Measurements from ENCODE around the gene SLC38A8.

The SLC38A8 gene

GRCh38 chr16:84031556-84031955 lies 11.0 kb downstream of the SLC38A8 start:
- DNase-seq (ENCODE audit: low read depth), result no peak

- DNase-seq (ENCODE audit: low read depth), result no peak
These were observed 13.1 kb downstream of the SLC38A8 start for GRCh38 chr16:84029297-84030047.

- no peak for DNase-seq (ENCODE audit: low read depth)
These were observed 15.0 kb downstream of the SLC38A8 start for GRCh38 chr16:84027625-84028024.

DNA sequence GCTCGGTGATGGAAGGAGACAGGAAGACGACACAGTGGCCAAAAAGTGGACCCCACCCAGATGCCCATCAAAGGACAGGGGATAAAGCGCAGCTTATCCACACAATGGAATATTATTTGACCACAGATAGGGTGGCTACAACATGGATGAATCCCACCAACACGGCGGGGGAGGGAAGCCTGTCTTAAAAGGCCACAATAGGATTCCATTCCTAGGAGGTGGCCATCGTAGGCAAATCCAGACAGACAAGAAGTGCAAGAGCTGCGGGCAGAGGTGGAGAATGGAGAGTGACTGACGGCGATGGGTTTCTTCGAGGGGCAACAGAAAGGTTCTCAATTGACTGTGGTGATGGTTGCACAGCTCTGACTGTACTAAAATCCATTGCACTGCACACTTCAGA lies 16.0 kb downstream of the SLC38A8 start:
- DNase-seq (ENCODE audit: low read depth), result no peak

DNA sequence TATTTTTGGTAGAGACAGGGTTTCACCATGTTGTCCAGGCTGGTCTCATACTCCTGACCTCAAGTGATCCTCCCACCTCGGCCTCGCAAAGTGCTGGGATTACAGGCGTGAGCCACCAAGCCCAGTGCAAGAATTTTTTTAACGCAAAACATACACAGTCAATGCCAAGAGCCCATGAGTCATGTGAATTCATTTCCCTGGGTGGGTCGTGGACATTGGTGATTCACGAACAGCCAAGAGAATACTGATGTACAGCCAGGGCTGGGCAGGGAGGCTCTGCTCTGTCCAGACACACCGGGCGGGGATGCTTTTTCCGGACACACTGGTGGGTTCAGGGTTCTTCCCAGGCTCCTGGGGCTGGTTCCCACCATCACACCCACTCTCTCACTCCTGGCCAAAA lies 17.7 kb downstream of the SLC38A8 start:
- DNase-seq (ENCODE audit: low read depth), result no peak

DNA sequence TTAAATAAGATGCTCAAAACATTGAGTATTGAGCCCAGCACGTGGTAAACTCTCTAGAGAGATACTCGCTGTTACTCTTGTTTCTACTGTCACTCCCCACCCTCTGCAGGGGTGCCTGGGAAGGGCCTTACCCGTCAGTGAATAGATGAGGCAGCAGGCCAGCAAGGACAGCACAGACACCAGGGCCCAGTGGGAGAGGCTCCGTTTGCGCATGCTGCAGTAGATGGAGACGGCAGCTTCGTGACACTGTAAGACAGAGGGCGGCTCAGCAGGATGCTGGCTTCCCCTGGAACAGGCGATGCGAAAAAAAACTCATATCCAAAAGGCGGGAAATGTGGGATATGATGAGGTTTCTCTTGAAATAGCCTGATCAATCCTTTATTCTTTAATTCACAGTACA lies 20.0 kb downstream of the SLC38A8 start:
- no peak for DNase-seq (ENCODE audit: low read depth)

DNA sequence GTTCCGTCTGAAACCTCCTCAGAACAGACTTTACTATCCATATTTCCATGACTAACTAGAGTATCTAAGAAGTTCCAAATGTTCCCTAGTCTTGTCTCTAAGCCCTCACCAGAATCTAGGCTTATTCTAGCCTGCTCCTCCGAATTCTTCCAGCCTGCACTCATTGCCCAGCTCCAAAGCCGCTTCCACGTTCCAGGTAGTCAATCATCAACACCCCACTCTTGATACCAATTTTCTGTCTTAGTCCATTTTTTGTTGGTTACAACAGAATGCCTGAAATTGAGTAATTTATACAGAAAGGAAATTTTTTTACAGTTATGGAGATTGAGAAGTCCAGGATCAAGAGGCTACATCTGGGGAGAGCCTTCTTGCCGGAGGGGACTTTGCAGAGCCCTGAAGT lies 21.1 kb downstream of the SLC38A8 start:
- DNase-seq (ENCODE audit: low read depth), result no peak

DNA sequence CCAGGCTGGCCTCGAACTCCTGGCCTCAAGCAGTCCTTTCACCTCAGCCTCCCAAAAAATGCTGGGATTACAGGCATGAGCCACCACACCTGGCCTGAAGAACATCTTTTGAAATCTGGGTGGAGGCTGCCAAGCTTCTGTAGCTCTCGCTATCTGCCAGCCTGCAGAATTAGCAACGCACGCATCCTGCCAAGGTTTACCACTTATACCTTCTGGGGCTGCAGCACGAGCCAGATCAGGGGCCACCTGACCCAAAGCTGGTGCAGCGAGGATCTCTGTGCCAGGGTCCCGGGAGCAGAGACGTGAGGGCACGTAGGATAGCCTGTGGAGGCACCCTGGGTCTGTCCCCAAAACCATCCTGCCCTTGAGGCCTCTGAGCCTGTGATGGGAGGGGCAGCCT lies 22.2 kb downstream of the SLC38A8 start:
- no peak for DNase-seq (ENCODE audit: low read depth)

DNA sequence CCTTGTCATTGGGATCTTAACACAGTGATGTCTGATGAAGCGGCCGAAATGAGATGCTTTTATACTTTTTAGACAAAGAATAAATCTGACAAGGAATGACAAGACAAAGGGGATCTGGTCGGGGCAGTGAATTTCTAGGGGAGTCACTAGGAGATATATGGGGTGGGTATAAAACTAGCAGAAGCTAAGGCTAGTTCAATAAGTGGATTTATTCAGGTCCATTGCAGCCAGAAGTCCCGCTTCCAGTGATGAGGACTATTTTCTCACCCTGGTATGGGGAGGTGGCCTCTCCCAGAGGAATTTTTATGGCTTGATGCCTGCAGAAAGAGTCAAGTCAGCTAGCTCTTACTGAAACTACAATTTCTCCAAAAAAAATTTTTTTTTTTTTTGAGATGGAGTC lies 23.9 kb downstream of the SLC38A8 start:
- DNase-seq (ENCODE audit: low read depth), result no peak

- DNase-seq (ENCODE audit: low read depth), result no peak
These were observed 26.1 kb downstream of the SLC38A8 start for GRCh38 chr16:84016477-84016876.

DNA sequence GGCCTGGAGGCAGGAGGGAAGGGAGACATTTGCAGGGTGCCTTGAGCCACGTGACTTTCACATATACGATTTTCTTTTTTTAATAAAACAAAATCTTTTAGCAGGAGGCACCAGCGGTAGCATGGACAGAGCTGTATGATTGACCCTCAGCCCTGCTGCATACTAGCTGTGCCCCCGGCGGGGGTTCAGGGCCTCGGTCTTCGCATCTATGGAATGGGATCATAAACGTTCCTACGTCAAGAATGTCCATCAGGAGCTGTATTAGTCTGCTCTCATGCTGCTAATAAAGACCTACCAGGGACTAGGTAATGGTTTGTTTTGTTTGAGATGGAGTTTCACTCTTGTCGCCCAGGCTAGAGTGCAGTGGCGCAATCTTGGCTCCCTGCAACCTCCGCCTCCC lies 27.2 kb downstream of the SLC38A8 start:
- no peak for DNase-seq (ENCODE audit: low read depth)

GRCh38 chr16:84014570-84015327 lies 27.8 kb downstream of the SLC38A8 start:
- DNase-seq (ENCODE audit: low read depth), result no peak

- no peak for DNase-seq (ENCODE audit: low read depth)
These were observed 28.6 kb downstream of the SLC38A8 start for GRCh38 chr16:84013787-84014569.

- DNase-seq (ENCODE audit: low read depth), result no peak
These were observed 33.3 kb downstream of the SLC38A8 start for GRCh38 chr16:84009282-84009681.

- no peak for DNase-seq (ENCODE audit: low read depth)
These were observed 34.6 kb downstream of the SLC38A8 start for GRCh38 chr16:84007965-84008364.

DNA sequence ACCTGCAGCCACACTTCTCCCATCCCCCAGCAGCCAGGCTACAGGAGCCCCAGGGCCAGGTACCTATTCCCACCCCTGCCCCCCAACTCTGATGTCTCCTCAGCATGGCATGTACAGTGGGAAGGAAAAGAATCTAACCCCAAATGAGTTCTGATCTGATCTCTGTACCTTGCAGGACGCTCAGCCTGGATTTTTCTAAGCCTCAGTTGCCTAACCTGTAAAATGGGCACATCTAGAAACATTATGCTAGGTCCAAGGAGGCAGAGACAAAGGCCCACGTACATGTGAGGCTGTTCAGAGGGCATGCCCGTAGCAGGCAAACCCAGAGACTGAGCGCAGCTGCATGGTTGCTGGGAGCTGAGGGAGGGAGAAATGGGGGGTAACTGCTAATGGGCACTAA lies 35.1 kb downstream of the SLC38A8 start:
- no peak for DNase-seq (ENCODE audit: low read depth)

- DNase-seq (ENCODE audit: low read depth), result no peak
These were observed 37.2 kb downstream of the SLC38A8 start for GRCh38 chr16:84005391-84005790.

DNA sequence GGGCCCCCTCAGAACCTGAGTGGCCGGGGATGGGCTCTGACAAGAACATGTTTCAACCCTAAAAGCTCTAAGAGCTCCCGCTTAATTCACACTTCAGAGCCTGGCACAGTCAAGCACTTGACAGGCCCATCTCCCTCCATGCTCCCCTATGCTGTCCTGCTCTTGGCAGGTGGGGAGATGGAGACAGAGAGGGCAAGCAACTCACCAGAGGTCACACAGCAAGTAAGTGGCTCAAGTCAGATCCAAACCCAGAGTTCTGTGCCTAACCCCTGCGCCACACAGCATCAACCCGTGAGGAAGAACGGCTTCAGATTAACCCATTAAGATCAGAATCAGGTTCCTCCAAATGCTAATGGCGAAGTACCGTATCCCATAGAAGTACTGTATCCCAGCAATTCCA lies 38.2 kb downstream of the SLC38A8 start:
- no peak for DNase-seq (ENCODE audit: low read depth)

- no peak for DNase-seq (ENCODE audit: low read depth)
These were observed 39.6 kb downstream of the SLC38A8 start for GRCh38 chr16:84003038-84003437.

DNA sequence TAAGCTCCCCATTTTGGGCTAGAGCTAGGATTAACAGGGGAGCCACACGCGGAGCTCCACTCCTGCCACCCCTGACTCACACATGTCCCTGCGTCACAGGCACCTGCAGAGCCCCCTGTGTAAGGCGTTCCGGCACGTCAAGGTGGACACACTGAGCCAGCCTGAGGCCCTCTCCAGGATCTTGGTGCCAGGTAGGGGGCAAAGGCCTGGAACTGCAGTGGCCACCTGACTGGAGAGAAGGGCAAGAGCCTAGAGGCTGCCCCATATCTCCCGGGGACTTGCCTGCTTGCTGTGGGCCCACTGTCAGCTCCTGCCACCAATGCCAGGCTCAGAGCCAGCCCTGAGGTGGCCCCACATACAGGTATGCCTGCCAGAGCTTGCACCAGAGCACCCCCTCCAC lies 40.9 kb downstream of the SLC38A8 start:
- no peak for DNase-seq (ENCODE audit: low read depth)

DNA sequence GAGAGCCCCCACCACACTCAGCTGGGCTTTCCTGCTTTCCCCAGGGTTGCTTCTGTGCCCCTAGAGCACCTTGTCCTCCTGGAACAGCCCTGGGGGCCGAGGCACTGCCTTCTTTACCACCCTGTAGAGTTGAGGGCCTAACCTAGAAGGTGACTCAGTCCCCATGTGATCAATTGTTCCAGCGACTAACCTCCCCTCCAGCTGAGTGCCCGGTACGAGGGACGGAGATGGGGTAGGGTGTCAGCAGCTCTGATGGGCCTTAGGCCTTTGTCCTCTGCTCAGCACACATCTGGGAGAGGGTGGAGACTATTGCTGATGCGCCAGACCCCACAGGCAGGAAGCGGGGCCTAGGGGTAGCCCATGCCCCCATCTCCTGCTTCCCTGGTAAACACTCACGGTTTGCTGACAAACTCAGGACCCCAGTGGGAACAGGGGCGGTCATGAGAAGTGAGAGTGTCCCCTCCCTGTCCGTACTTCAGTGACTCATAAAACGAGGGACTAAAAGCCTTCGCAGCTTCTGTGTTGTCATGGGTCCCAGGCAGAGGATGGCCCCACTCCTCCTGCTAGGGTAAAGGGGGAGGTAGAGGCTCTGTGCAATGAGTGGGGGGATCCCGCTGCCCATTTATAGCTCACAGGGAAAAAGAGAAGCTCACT lies 41.5 kb downstream of the SLC38A8 start:
- no peak for DNase-seq (ENCODE audit: low read depth)

GRCh38 chr16:83998091-83998490 lies 44.5 kb downstream of the SLC38A8 start:
- DNase-seq (ENCODE audit: low read depth), result no peak
